HepG2 (cell line): ENCODE results near the gene PPP1R13L. TPM values are rescaled to one million over a fixed set of nuclear protein-coding genes. Genes with fewer than 3 reads are reported as not detected.

Source experiments
- AHDC1 ChIP-seq: sonication (generic); formaldehyde crosslinking; IDR thresholded peaks from 2 replicates; pipeline ENCODE4 v1.5.1; 2020; ENCODE audit warnings: mild to moderate bottlenecking, missing genetic modification reagents, borderline replicate concordance
- GPBP1L1 ChIP-seq: sonication (generic); formaldehyde crosslinking; IDR thresholded peaks from 2 replicates; pipeline ENCODE4 v1.5.0; 2020; ENCODE audit warnings: mild to moderate bottlenecking, missing genetic modification reagents
- HDAC2 ChIP-seq: sonication (generic); formaldehyde crosslinking; IDR thresholded peaks from 2 replicates; pipeline ENCODE4 v1.4.0; 2020; ENCODE audit warnings: missing genetic modification reagents
- HHEX ChIP-seq: IDR thresholded peaks from 2 replicates; pipeline ENCODE4 v1.6.1; 2016; ENCODE audit warnings: control low read depth
- HMG20B ChIP-seq: conservative IDR thresholded peaks from 2 replicates; pipeline ENCODE4 v1.6.1; 2016; ENCODE audit warnings: missing genetic modification reagents, missing compliant biosample characterization
- HNF1A ChIP-seq, 2 experiments: sonication (generic) in 1 of 2; formaldehyde crosslinking in 1 of 2; IDR thresholded peaks; 2 replicates each; pipeline versions ENCODE4 v1.4.0 to v1.6.1; 2016 to 2020; ENCODE audit warnings: borderline replicate concordance in 1 of 2, low read depth in 1 of 2, mild to moderate bottlenecking in 1 of 2, missing genetic modification reagents in 1 of 2
- HOXD1 ChIP-seq: sonication (generic); formaldehyde crosslinking; IDR thresholded peaks from 2 replicates; pipeline ENCODE4 v1.5.0; 2020; ENCODE audit warnings: missing genetic modification reagents
- MTF1 ChIP-seq: sonication (generic); formaldehyde crosslinking; IDR thresholded peaks from 2 replicates; pipeline ENCODE4 v1.5.0; 2020; ENCODE audit warnings: missing genetic modification reagents
- NFYB ChIP-seq: sonication (generic); formaldehyde crosslinking; IDR thresholded peaks from 2 replicates; pipeline ENCODE4 v1.4.0; 2020; ENCODE audit warnings: missing genetic modification reagents
- SP1 ChIP-seq, 2 experiments: fragments of 450-650 bp in 1 of 2; sonication (generic) in 1 of 2; formaldehyde crosslinking in 1 of 2; IDR thresholded peaks; 2 replicates each; pipeline versions ENCODE4 v1.4.0 to v1.6.1; 2016 to 2020; ENCODE audit warnings: missing genetic modification reagents in 1 of 2
- TAF15 ChIP-seq: fragments of 200-400 bp; formaldehyde crosslinking; IDR thresholded peaks from one replicate; pipeline ENCODE4 v1.6.1; 2018; ENCODE audit warnings: mild to moderate bottlenecking, low read depth, low read length; ENCODE audit not compliant: poor library complexity, severe bottlenecking
- ZNF160 ChIP-seq: sonication (generic); formaldehyde crosslinking; IDR thresholded peaks from 2 replicates; pipeline ENCODE4 v1.8.0; 2022; ENCODE audit warnings: mild to moderate bottlenecking, inconsistent platforms, missing genetic modification reagents
- ZNF232 ChIP-seq: sonication (generic); formaldehyde crosslinking; IDR thresholded peaks from 2 replicates; pipeline ENCODE4 v1.4.0; 2020; ENCODE audit warnings: missing genetic modification reagents, borderline replicate concordance
- ZNF546 ChIP-seq: sonication (generic); formaldehyde crosslinking; conservative IDR thresholded peaks from 2 replicates; pipeline ENCODE4 v1.8.1; 2023; ENCODE audit warnings: mild to moderate bottlenecking, missing genetic modification reagents
- ZNF572 ChIP-seq: sonication (generic); formaldehyde crosslinking; IDR thresholded peaks from 2 replicates; pipeline ENCODE4 v1.5.1; 2020; ENCODE audit warnings: mild to moderate bottlenecking, missing genetic modification reagents
- ZNF615 ChIP-seq: sonication (generic); formaldehyde crosslinking; IDR thresholded peaks from 2 replicates; pipeline ENCODE4 v1.5.0; 2020; ENCODE audit warnings: mild to moderate bottlenecking, missing genetic modification reagents, borderline replicate concordance
- polyA plus RNA-seq, 8 experiments: library from polyadenylated mRNA; depleted of rRNA in 3 of 8; stranded (reverse) in 7 of 8; unstranded in 1 of 8; fragments of >200 nt; fragmentation: Illumina TruSeq in 4 of 8; extraction: Trizol in 4 of 8; gene quantifications; 2 replicates each; pipeline versions ENCODE4 v1.2.1 to v1.2.3, GENCODE V29; 2011 to 2016; ENCODE audit warnings: low read depth in 4 of 8, missing spikeins in 1 of 8, mixed read lengths in 1 of 8; ENCODE audit not compliant: insufficient read depth in 1 of 8
- total RNA-seq, 5 experiments: library from RNA; depleted of rRNA; stranded (reverse); fragments of >200 nt; fragmentation: Illumina TruSeq; extraction: Trizol; gene quantifications; 2 replicates each; pipeline ENCODE4 v1.2.3, GENCODE V29; 2016; ENCODE audit warnings: low read depth in 1 of 5

PPP1R13L gene
- total and polyA plus RNA-seq, 2 of the 13 experiments (the other 11 are each of a cell fraction or from before 2014, with no cell fraction given): 1.3 to 6.6 TPM

- TF ChIP-seq HHEX (CRISPR knock-in tag): no peak
- no peak for TF ChIP-seq HMG20B (CRISPR knock-in tag)
- TF ChIP-seq ZNF546 (CRISPR knock-in tag): no peak
- TF ChIP-seq HNF1A (IDR thresholded peaks at IDR 0.05; ENCODE audit: low read depth): no peak
- no peak for TF ChIP-seq HNF1A (CRISPR knock-in tag; IDR thresholded peaks at IDR 0.05; ENCODE audit: borderline replicate concordance)
- no peak for TF ChIP-seq NFYB (CRISPR knock-in tag)
- TF ChIP-seq HOXD1 (CRISPR knock-in tag): no peak
- 0 out of 2 replicates have a peak, but pooled peaks have one; percentile 29 for TF ChIP-seq HDAC2
- TF ChIP-seq MTF1 (CRISPR knock-in tag): no peak
- TF ChIP-seq GPBP1L1 (CRISPR knock-in tag): no peak
- no peak for TF ChIP-seq AHDC1 (CRISPR knock-in tag)
- no peak for TF ChIP-seq ZNF615
- TF ChIP-seq ZNF572: no peak
- no peak for TF ChIP-seq ZNF160
- no peak for TF ChIP-seq TAF15
- TF ChIP-seq SP1 (IDR thresholded peaks at IDR 0.05): no peak
- TF ChIP-seq SP1 (CRISPR knock-in tag; IDR thresholded peaks at IDR 0.05): peak; percentile 54
- peak; percentile 66; the same call in 1 of the 2 replicates for TF ChIP-seq ZNF232 (CRISPR knock-in tag)
Observed at GRCh38 chr19:45444318-45445041, 39.6 kb upstream of the PPP1R13L start (continued).
